HG02840 (cell line): ENCODE data around the gene SERPINB1.

ENCODE experiments used
- ATAC-seq: cut with Tn5 transposase; IDR thresholded peaks from one replicate; pipeline ENCODE4 v1.9.1; 2021; ENCODE audit warnings: mild to moderate bottlenecking, moderate library complexity, moderate number of reproducible peaks; ENCODE audit not compliant: unreplicated experiment, low FRiP score

Gene SERPINB1

DNA sequence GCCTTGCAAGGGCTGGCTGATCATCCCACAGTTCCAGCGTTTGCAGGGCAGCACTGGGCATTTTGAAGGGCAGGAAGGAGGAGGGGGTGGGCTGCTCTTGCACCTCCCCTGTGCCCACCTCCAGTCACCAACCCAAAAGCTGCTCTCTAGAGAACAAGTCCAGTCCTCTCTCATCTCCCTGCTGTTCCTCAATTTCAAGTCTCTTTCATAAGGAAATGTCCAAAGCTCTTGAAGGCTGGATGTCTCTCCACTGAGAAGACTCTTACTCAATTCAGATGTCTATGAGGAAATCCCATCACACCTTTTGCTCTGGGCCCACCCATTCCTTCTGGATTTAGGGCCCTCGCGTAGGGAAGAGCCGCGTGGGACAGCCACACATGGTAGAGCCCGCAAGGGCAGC is 44.8 kb downstream of the SERPINB1 start:
- no peak for ATAC-seq

DNA sequence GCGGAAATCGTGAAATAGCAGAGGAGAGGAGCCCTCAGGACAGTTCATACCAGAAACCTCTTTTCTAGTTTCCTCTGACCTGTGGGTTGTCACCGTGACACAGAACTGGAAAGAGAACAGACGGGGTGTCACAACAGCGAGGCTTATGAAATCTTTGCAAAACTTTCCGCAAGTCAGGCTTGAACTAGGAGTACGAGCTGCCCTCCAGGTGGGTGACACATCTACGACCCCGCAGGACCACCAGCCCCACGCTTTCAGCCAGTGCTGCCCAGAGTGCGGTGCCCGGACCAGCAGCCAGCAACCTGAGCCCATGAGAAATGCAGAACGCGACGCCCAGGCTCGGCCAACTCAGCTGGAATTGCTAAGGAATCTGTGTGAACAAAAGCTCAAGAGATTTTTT is 45.7 kb downstream of the SERPINB1 start:
- ATAC-seq, result no peak

DNA sequence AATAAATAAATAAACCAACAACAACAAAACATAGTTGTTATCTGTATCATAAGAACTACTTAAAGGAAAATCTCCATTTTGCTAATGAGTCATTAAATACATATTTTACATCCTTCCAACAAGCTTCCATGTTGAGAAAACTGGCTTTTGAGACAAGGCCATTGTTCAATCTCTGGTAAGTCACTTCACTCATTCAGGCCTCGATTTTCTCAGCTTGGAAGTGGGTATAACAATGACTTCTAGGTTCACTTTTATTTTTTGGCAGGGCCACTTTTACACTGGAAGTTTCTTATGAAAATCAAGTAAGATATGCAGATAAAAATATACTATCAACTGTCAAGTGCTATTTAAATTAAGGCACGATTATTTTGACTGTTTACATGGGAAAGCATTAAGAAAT is 46.5 kb downstream of the SERPINB1 start:
- no peak for ATAC-seq

DNA sequence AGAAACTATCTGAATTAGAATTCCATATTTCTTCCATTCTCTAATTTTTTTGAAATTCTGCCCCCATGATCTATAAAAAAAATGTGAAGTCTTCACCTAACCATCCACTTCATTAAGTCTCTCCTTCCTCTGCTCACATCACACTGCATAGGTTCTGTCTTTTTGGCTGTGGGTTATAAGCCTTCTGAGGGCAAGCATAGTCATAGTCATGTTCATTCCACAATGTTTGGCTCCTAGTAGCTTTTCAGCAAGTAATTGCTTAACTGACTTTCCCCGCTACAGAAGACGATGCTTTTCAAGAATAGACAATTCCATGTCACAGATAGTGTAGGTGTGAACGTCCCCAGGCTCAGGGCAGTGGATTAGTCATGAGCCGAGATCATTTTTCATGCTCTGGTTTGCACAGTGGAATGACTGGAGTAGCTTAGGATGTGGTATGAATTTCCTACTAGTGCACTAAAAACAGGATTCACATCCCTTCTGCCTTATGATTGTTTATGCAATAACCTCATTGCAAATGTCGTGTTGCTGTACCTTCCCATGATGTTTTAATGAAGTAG is 47.4 kb downstream of the SERPINB1 start:
- ATAC-seq, result no peak

DNA sequence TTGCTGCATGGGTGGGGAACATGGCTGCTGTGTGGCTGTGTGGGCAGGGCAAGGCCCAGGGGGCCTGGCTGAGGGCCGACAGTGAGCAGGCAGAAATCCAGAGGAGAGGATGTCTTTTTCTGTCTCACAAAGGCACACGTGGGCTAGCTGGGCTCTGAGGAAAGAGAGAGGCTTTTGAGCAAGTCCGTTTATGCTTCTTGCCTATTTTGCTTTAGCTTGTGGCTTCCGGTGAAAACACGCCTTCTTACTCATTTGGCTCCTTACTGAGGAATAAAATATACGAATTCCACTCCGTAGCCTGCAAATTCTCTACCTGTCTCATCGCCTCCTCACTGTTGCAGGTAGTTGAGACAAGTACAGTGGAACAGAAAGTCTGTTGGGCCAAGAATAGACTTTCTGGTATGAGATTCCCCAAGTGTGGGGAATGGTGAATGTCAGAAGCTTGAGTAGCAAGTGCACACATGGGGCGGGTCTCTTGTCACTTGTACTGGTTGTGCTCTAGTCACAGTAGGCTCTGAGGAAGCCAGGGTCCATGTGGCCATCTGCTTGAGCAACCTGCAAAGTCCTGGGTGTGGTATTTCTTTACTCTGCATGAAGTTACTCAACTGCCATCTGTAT is 48.0 kb downstream of the SERPINB1 start:
- no peak for ATAC-seq

DNA sequence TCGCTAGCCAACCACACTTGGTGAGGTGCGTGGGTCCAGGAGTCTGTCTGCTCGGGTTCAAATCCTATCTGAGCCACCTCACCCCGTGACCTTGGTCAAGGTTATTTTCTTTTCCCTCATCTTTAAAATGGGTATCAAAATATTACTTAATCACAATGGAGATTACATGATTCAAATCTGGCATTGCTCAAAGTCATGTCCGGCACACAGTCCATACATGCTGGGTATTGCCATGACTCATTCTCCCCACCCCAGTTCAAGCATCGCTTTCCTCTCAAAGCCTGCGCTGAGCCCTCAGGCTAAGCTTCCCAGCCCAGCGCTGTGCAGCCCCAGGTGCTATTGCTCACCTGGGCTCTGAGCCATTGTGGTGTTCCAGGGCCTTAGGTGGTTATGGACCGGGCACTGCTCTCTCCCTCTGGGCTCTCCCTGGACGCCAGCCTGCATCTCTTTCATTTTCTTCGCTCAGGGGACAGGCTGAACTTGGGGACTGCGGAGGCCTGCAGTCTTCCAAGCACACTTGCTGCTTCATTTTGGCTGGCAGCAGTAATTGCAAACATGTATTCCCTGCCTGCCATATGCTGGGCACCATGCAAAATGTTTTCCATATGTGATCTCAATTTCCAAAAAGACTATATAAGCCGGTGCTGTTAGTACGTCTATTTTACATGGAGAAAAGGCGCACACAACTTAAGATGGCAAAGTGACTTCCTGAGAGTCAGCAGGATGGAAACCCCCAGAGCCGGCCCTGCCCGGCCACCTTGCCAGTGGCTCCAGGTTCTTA is 49.1 kb downstream of the SERPINB1 start:
- no peak for ATAC-seq

DNA sequence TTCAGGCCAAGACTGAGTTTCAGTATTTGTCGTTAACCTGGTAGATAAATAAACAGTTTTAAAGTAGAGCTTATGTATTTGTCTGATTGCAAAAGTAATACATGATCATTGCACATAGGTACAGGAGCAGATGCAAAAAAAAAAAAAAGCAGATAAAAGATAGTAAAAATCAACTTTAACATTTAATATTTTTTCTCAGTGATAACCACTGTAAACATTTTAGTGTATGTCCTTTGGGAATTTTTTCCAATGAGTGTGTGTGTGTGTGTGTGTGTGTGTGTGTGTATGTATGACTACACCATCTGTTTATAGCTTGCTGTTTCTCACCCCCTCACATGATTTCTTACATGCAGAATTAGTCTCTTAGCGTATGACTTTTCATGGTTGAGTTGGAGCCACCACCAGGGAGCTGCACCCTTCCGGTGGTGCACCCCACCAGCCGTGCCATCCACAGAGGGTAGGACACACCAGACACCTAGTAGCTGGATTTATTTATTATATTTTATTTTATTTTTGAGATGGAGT is 50.2 kb downstream of the SERPINB1 start:
- no peak for ATAC-seq

DNA sequence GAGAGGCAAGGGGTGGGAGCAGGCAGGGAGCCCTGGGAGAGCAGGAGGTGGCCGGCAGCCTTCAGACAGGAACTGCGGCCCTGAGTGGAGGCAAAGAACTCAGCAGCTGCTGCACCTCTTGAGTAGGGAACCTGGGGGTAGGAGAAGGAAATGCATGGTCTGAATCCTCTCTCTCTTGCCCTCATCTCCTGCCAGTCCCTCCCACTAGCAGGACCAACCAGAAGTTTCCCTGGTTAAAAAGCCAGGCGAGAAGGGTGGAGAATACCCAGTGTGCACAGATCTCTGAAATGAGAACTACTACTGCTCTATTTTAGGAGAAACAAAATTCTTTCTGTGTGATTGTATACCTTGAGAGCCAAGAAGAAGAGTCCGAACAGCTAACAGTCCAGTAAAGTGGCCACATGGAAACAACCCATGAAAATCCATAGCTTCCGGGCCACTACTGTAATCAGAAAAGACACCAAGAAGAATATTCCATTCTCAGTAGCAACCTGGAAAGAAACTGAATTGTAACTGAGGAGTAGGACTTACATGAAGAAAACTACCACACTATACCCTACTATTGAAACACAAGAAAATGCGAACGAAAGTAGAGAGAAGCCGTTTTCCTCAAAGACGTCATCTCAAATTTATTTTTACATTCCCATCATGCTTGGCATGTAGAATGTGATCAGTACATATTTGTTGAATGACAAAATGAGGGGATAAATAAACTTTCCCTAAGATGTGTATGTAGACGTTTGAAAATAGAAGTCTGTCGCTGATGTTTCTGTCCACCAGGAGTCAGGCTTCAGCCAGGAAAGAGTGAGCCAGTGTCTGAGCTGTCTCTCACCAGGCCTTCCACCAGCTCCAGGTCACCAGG is 50.8 kb downstream of the SERPINB1 start:
- no peak for ATAC-seq

DNA sequence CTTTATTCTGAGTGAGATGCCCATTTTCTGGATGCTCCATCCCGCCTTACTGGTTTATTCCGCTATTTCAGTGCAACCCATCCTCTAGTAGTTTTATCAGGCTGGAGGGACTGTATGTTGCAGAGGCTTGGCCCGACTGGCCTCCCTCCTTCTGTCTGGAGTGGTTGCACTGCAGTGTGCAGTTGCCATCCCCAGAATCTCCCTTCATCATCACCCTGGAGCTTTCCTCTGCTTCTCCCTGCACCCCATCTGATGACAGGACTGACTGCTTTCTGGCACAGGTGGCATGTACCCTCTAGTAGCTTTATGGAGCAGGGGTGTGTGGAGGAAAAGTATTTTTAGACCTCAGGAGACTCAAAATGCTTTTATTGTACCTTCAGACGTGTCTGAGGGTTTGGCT is 55.4 kb downstream of the SERPINB1 start:
- ATAC-seq, result no peak

DNA sequence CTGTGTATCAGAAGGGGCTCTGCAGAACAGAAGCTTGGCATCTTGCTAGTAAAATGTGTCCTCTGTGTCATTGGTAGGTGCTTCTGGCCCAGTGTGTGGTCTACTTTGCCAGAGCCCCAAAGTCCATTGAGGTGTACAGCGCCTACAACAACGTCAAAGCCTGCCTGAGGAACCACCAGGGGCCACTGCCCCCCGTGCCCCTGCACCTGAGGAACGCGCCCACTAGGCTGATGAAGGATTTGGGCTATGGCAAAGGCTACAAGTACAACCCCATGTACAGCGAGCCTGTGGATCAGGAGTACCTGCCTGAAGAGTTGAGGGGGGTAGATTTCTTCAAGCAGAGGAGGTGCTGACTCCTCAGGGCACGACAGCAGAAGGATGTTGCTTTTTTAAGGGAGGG is 56.7 kb downstream of the SERPINB1 start:
- no peak for ATAC-seq

DNA sequence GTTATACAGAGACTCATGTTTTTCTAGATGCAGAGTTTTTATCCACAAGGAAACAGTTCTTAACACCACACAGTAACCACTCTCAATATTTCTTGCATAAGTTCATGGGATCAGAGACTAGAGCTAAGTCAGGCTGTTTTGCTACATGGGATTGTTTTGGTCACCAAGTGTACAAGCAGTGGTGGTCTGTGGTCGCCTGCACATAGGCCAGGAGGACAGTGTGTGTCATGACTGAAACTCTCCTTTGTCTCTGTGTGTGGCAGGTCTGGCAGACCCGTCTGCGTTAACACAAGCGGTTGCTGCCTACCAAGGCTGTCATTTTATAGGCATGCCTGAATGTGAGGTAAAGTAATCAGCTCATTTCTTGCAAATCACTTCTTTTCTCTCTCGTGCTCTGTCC is 57.6 kb downstream of the SERPINB1 start:
- no peak for ATAC-seq

DNA sequence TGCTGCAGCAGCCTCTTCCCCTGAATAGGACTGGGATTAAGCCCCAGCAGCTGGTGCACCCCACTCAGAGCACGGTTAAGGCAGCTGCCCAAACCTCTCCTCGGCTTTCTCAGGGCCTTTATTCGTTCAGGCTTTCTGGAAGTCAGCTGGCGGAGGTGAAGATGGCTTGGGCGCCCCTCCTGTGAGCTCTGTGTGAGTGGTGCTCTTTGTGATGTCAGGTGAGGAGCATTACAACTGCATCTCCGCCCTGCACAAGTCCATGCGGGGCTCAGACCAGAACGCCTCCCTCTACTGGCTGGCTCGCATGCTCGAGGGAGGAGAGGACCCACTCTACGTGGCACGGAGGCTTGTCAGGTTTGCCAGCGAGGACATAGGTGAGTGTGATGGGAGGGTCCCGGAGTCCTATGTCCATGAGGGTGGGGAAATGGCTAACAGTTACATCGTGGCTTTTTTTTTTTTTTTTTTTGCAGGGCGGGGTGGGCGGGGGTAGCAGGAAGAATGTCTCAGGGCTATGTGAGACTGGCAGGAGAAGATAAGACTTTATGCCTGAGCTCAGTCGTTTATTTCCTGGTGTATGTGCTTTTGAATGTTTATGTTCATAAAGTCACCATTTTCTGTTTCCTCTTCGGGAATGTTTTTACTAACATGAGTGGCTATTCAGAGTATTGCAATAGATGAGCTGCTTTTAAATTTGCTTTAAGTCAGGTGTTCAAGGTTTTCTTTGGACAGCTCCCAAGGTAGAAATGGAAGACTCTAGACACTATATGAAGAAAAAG is 58.3 kb downstream of the SERPINB1 start:
- ATAC-seq, result no peak

DNA sequence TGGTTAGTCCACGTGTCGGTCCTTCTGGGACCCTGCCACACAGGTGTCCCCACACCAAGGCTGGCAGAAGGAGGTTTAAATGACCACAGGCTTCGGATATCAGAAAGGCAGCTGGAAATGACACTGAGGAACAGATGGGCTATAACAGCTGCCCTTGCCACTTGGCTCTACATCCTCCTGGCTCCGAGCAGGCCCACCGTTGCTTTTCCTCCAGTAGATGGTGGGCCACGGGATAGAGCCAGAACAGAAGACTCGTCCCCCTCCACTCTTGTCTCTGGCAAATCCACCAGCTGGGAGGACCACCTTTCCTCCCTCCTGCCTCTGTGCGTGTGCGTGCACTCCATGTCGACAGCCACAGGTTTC is 58.9 kb downstream of the SERPINB1 start:
- ATAC-seq, result no peak

DNA sequence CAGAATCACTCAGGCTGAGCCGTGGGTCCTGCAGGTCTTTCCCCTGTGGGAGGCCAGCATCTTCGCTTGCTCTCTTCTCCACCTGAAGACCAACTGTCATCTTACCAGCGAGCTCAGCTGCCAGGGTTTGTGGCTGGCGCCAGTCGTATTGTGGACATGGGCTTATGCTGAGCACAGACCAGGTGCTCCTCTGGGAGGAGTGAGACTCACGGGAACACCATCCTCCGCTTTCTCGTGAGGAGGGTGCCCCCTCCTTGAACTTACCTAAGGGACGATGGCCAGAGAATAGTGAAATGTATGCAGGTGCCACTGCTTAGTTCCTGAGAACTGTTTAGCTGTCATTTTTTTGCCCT is 59.3 kb downstream of the SERPINB1 start:
- no peak for ATAC-seq
